ENCODE results near the gene PPP1R12C.

Gene PPP1R12C

GRCh38 chr19:55098716-55099556 lies 18.5 kb downstream of the PPP1R12C start:
- DNase-seq (ENCODE audit: extremely low read depth, low read depth), result no peak
- no peak for TF ChIP-seq CTCF (IDR thresholded peaks at IDR 0.05; ENCODE audit: low read depth, low read length, missing control alignments)
- H3K4me3 ChIP-seq (replicated peaks; ENCODE audit: low read depth, low read length), result no peak overlapping the region

- no peak overlapping the region for H3K4me3 ChIP-seq (replicated peaks; ENCODE audit: low read depth, low read length)
- no peak for DNase-seq (ENCODE audit: extremely low read depth, low read depth)
- no peak for TF ChIP-seq CTCF (IDR thresholded peaks at IDR 0.05; ENCODE audit: low read depth, low read length, missing control alignments)
Measured at GRCh38 chr19:55097864-55098715, 19.3 kb downstream of the PPP1R12C start.

- no peak for DNase-seq (ENCODE audit: extremely low read depth, low read depth)
- no peak for TF ChIP-seq CTCF (IDR thresholded peaks at IDR 0.05; ENCODE audit: low read depth, low read length, missing control alignments)
- no peak overlapping the region for H3K4me3 ChIP-seq (replicated peaks; ENCODE audit: low read depth, low read length)
Measured at GRCh38 chr19:55096061-55096701, 21.3 kb downstream of the PPP1R12C start.

GRCh38 chr19:55095260-55096060 lies 22.0 kb downstream of the PPP1R12C start:
- DNase-seq (ENCODE audit: extremely low read depth, low read depth), result no peak
- no peak overlapping the region for H3K4me3 ChIP-seq (replicated peaks; ENCODE audit: low read depth, low read length)
- no peak for TF ChIP-seq CTCF (IDR thresholded peaks at IDR 0.05; ENCODE audit: low read depth, low read length, missing control alignments)

GRCh38 chr19:55094456-55095259 lies 22.8 kb downstream of the PPP1R12C start:
- no peak overlapping the region for H3K4me3 ChIP-seq (replicated peaks; ENCODE audit: low read depth, low read length)
- TF ChIP-seq CTCF (IDR thresholded peaks at IDR 0.05; ENCODE audit: low read depth, low read length, missing control alignments), result no peak
- no peak for DNase-seq (ENCODE audit: extremely low read depth, low read depth)
